ENCODE data around the gene AIF1L.
"Not testable (repeated sequence)": the region's sequence is repeated elsewhere in the genome, so short reads cannot be mapped to it uniquely, and the experiment has no call there.

The AIF1L gene

GRCh38 chr9:131125038-131125287 is 28.6 kb downstream of the AIF1L start:
- no peak for DNase-seq

- peak; percentile 99 for DNase-seq
Observed at GRCh38 chr9:131125288-131126058, 29.1 kb downstream of the AIF1L start, which contains the start of gene NUP214. TSS of gene NUP214 (plus strand) at chr9:131125586. CDS start at chr9:131125705, 119 bp downstream.

- DNase-seq = no peak
Observed at GRCh38 chr9:131126059-131126426, 29.7 kb downstream of the AIF1L start.

- DNase-seq = no peak
Observed at GRCh38 chr9:131129183-131129582, 32.9 kb downstream of the AIF1L start.

GRCh38 chr9:131138676-131139075 is 42.3 kb downstream of the AIF1L start:
- DNase-seq = peak; percentile 18

GRCh38 chr9:131140112-131140511 is 43.8 kb downstream of the AIF1L start:
- DNase-seq = no peak

GRCh38 chr9:131140550-131140949 is 44.2 kb downstream of the AIF1L start:
- no peak for DNase-seq

- no peak for DNase-seq
Observed at GRCh38 chr9:131142160-131142559, 45.8 kb downstream of the AIF1L start.

GRCh38 chr9:131144201-131144600 is 47.9 kb downstream of the AIF1L start:
- DNase-seq = no peak

GRCh38 chr9:131145245-131145644 is 48.9 kb downstream of the AIF1L start:
- no peak for DNase-seq

GRCh38 chr9:131146186-131146585 is 49.9 kb downstream of the AIF1L start:
- DNase-seq = no peak

GRCh38 chr9:131148276-131148675 is 51.9 kb downstream of the AIF1L start:
- DNase-seq = no peak

GRCh38 chr9:131148966-131149687 is 52.8 kb downstream of the AIF1L start:
- DNase-seq = no peak

- no peak for DNase-seq
Observed at GRCh38 chr9:131149688-131150053, 53.3 kb downstream of the AIF1L start.

GRCh38 chr9:131153595-131153994 is 57.3 kb downstream of the AIF1L start:
- DNase-seq = no peak

- not testable (repeated sequence) for DNase-seq
Observed at GRCh38 chr9:131158673-131159072, 62.3 kb downstream of the AIF1L start.

- no peak for DNase-seq
Observed at GRCh38 chr9:131160416-131161112, 64.2 kb downstream of the AIF1L start.

- no peak for DNase-seq
Observed at GRCh38 chr9:131161585-131161984, 65.3 kb downstream of the AIF1L start.

- no peak for DNase-seq
Observed at GRCh38 chr9:131162886-131163285, 66.6 kb downstream of the AIF1L start.

GRCh38 chr9:131165523-131165922 is 69.2 kb downstream of the AIF1L start:
- DNase-seq = no peak

GRCh38 chr9:131167146-131167692 is 70.9 kb downstream of the AIF1L start:
- no peak for DNase-seq

GRCh38 chr9:131167936-131168335 is 71.6 kb downstream of the AIF1L start:
- DNase-seq = no peak

GRCh38 chr9:131169563-131170240 is 73.4 kb downstream of the AIF1L start:
- DNase-seq = no peak

All from NCI-H345 (cell line).